BE2C (cell line): ENCODE results near the gene SLC2A13.
"Not testable (repeated sequence)": the region's sequence is repeated elsewhere in the genome, so short reads cannot be mapped to it uniquely, and the experiment has no call there.

ENCODE experiments used
- DNase-seq: peaks from one replicate; pipeline ENCODE4 v3.0.0-alpha.2; 2020
- H3K27me3 ChIP-seq: fragments of 250-450 bp; sonication (Bioruptor Pico); 2 replicates; pipeline ENCODE4 v1.5.1; 2020; ENCODE audit warnings: mild to moderate bottlenecking
- H3K36me3 ChIP-seq: fragments of 250-450 bp; sonication (Bioruptor Pico); 2 replicates; pipeline ENCODE4 v1.5.1; 2020; ENCODE audit warnings: mild to moderate bottlenecking
- H3K4me1 ChIP-seq: fragments of 250-450 bp; sonication (Bioruptor Pico); 2 replicates; pipeline ENCODE4 v1.5.1; 2020
- H3K4me3 ChIP-seq: 2 replicates; pipeline ENCODE4 v1.5.1; 2011; ENCODE audit warnings: low read depth, low read length
- H3K9me3 ChIP-seq: fragments of 250-450 bp; sonication (Bioruptor Pico); 2 replicates; pipeline ENCODE4 v1.5.1; 2020
- TF ChIP-seq, protein P1 (sequence below): IDR thresholded peaks from 2 replicates; pipeline ENCODE4 v1.5.1; 2012; ENCODE audit warnings: mild to moderate bottlenecking, low read depth, low read length

The SLC2A13 gene

DNA sequence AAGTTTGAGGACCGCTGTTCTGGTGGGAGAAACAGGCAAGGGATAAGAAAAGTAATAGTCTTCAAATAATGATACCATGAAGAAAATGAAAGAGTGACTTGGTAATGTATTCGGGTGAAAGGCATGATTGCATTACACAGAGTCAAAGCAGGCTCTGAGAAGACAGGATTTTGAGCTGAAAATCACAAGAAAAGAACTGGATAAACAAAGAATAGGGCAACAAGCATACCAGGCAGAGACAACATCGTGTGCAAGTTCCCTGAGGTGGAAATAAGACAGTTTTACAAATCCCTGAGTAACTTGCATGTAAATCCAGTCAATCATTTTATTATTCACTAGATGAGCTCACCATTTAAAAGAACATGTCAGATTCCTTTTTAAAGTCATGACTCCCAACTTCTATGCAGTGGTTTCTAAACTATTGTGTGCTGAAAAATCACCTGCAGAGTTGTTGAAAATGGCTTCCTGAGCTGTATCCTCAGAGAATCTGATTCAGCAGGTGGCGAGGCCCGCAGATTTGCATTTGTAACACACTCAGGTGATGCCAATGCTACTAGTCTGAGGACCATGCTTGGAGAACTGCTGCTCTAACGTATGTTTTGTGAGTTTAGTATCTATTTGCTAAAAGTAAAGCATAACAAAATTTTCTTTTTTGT is 353.3 kb downstream of the SLC2A13 start:
- no peaks in the 10 kb centered on the region for H3K36me3 ChIP-seq
- DNase-seq: no peak
- H3K9me3 ChIP-seq: no peaks in the 10 kb centered on the region; the same call in 1 of the 2 replicates
- no peaks in the 10 kb centered on the region for H3K4me1 ChIP-seq
- TF ChIP-seq, protein P1, sequence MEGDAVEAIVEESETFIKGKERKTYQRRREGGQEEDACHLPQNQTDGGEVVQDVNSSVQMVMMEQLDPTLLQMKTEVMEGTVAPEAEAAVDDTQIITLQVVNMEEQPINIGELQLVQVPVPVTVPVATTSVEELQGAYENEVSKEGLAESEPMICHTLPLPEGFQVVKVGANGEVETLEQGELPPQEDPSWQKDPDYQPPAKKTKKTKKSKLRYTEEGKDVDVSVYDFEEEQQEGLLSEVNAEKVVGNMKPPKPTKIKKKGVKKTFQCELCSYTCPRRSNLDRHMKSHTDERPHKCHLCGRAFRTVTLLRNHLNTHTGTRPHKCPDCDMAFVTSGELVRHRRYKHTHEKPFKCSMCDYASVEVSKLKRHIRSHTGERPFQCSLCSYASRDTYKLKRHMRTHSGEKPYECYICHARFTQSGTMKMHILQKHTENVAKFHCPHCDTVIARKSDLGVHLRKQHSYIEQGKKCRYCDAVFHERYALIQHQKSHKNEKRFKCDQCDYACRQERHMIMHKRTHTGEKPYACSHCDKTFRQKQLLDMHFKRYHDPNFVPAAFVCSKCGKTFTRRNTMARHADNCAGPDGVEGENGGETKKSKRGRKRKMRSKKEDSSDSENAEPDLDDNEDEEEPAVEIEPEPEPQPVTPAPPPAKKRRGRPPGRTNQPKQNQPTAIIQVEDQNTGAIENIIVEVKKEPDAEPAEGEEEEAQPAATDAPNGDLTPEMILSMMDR: no peak
- peaks cover 6% of the 10 kb centered on the region; the same call in 1 of the 2 replicates for H3K27me3 ChIP-seq
- H3K4me3 ChIP-seq: no peak overlapping the region

DNA sequence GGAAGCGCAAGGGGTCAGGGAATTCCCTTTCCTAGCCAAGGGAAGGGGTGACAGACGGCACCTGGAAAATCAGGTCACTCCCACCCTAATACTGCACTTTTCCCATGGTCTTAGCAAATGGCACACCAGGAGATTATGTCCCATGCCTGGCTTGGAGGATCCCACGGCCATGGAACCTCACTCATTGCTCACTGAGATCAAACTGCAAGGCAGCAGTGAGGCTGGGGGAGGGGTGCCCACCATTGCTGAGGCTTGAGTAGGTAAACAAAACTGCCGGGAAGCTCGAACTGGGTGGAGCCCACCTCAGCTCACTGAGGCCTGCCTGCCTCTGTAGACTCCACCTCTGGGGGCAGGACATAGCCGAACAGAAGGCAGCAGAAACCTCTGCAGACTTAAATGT is 359.7 kb downstream of the SLC2A13 start:
- H3K27me3 ChIP-seq, H3K9me3 ChIP-seq, H3K4me1 ChIP-seq, DNase-seq, H3K36me3 ChIP-seq, H3K4me3 ChIP-seq: not testable (repeated sequence)

DNA sequence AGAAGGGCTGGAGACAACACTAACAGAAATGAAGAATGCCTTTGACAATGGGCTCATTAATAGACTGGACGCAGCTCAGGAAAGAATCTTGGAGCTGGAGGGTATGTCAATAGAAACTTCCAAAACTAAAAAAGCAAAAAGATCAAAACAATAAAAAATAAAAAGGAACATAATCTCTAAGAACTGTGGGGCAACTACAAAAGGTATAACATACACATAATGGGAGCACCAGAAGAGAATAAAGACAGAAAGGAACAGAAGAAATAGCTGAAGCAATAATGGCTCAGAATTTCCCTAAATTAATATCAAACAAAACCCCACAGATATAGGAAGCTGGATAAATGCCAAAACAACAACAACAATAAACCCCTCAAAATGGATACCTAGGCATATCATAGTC is 362.2 kb downstream of the SLC2A13 start:
- H3K27me3 ChIP-seq: peaks cover 9% of the 10 kb centered on the region; the same call in 1 of the 2 replicates
- no peaks in the 10 kb centered on the region for H3K9me3 ChIP-seq
- H3K4me3 ChIP-seq: no peak overlapping the region
- TF ChIP-seq, protein P1: no peak
- H3K4me1 ChIP-seq: no peaks in the 10 kb centered on the region
- DNase-seq: no peak
- no peaks in the 10 kb centered on the region for H3K36me3 ChIP-seq

DNA sequence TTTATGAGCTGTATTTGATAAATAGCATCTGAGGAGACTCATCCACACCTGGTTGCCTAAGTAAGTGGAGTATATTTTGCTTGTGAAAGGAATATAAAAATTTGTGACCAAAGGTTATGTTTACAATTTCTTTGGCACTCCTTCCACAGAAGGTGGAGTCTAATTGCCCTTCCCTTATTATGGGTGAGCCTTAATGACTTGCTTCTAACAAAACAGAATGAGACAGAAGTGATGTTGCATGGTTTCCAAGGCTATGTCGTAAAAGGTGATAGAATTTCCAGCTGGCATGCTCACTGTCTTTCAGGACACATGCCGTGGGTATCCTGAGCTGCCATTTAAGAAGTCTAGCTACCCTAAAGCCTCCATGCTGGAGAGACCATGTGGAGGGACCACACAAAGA is 369.5 kb downstream of the SLC2A13 start:
- Histone ChIP-seq H3K9me3 (no peaks in the 10 kb centered on the region), H3K4me3 (no peak overlapping the region), H3K27me3 (no peaks in the 10 kb centered on the region), H3K4me1 (no peaks in the 10 kb centered on the region), H3K36me3 (no peaks in the 10 kb centered on the region)
- DNase-seq: no peak
- TF ChIP-seq, protein P1: no peak

DNA sequence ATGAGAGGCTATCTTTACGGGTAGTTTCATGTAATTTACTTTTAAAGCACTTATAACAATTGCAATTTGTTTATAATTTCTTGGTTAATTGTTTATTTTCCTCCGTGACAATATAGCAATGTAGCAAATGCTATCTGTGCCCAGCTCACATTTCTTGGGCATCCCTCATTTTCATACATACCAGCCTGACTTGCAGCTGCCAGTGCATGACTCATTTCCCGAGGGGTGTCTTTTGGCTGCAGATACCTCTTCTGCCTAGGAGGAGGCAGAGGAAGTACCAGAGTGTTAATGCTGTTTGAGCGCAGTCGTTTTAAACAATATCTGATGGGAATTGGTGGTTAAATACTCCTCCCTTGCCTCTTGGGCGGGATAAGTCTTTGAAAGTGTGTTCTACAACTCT is 382.1 kb downstream of the SLC2A13 start:
- peak; percentile 61 for DNase-seq
- TF ChIP-seq, protein P1: no peak
- Histone ChIP-seq H3K4me1 (peaks cover 9% of the 10 kb centered on the region), H3K36me3 (no peaks in the 10 kb centered on the region), H3K9me3 (no peaks in the 10 kb centered on the region; the same call in 1 of the 2 replicates), H3K27me3 (peaks cover 2% of the 10 kb centered on the region; the same call in 1 of the 2 replicates), H3K4me3 (no peak overlapping the region)

DNA sequence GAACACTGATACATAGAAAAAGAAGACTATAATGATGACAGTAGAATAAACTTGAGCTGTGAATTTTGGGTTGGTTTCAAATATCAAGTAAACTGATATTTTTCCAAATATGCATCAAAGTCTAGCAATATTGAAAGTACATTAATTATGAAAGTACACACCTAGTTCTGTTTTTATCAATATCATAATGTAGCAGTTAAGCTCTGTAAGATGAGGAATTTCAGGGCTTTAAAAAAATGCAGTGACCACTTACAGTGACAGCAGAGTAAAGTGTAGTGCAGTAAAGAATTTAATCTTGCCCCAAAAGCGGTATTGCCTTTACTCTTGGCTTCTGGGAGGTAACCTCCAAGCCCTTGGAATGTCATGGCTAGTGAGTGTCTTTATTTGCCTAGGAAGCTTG is 383.4 kb downstream of the SLC2A13 start:
- H3K9me3 ChIP-seq: no peaks in the 10 kb centered on the region; the same call in 1 of the 2 replicates
- no peak overlapping the region for H3K4me3 ChIP-seq
- H3K27me3 ChIP-seq: peaks cover 4% of the 10 kb centered on the region; the same call in 1 of the 2 replicates
- TF ChIP-seq, protein P1: no peak
- H3K36me3 ChIP-seq: no peaks in the 10 kb centered on the region
- H3K4me1 ChIP-seq: peaks cover 9% of the 10 kb centered on the region
- no peak for DNase-seq
